Epithelial cell of proximal tubule (primary cell): ENCODE results near the gene PLLP. TPM values are rescaled to one million over a fixed set of nuclear protein-coding genes. Genes with fewer than 3 reads are reported as not detected.
"Not testable (repeated sequence)": the region's sequence is repeated elsewhere in the genome, so short reads cannot be mapped to it uniquely, and the experiment has no call there.

Experiments used
- DNase-seq: peaks from one replicate; pipeline ENCODE4 v3.0.0-alpha.2; 2011; ENCODE audit warnings: low read depth
- H3K4me3 ChIP-seq: 2 replicates; pipeline ENCODE4 v1.5.1; 2011; ENCODE audit warnings: low read depth, mild to moderate bottlenecking, low read length
- CTCF ChIP-seq: conservative IDR thresholded peaks from 2 replicates; pipeline ENCODE4 v1.5.1; 2012; ENCODE audit warnings: low read depth, mild to moderate bottlenecking, low read length
- total RNA-seq: library from RNA; depleted of rRNA; stranded (reverse); fragments of >200 nt; gene quantifications from 2 replicates; pipeline ENCODE4 v1.2.3, GENCODE V29; 2015

The PLLP gene
- total RNA-seq, 1 donor from 2014 or later, result 2.5 TPM

GRCh38 chr16:57282510-57283213, 1.8 kb downstream of the PLLP start:
- H3K4me3 ChIP-seq, result peak overlapping the region; percentile 62
- no peak for DNase-seq
- no peak for TF ChIP-seq CTCF

GRCh38 chr16:57281791-57282190, 2.7 kb downstream of the PLLP start:
- TF ChIP-seq CTCF, result no peak
- H3K4me3 ChIP-seq, result no peak overlapping the region
- DNase-seq, result no peak

GRCh38 chr16:57279780-57280638, 4.5 kb downstream of the PLLP start:
- no peak overlapping the region for H3K4me3 ChIP-seq
- no peak for DNase-seq
- no peak for TF ChIP-seq CTCF

- H3K4me3 ChIP-seq, result no peak overlapping the region
- no peak for TF ChIP-seq CTCF
- DNase-seq, result no peak
Observed at GRCh38 chr16:57278494-57278893, 6.0 kb downstream of the PLLP start.

GRCh38 chr16:57277586-57277985, 6.9 kb downstream of the PLLP start:
- no peak for TF ChIP-seq CTCF

GRCh38 chr16:57276596-57276995, 7.9 kb downstream of the PLLP start:
- no peak for DNase-seq
- TF ChIP-seq CTCF, result no peak
- H3K4me3 ChIP-seq, result no peak overlapping the region

More at GRCh38 chr16:57277586-57277985, 6.9 kb downstream of the PLLP start:
- DNase-seq, result peak; percentile 75
- H3K4me3 ChIP-seq, result no peak overlapping the region

GRCh38 chr16:57275946-57276345, 8.5 kb downstream of the PLLP start:
- DNase-seq, H3K4me3 ChIP-seq: not testable (repeated sequence)
